ENCODE results near the gene SYT9.

Gene SYT9

DNA sequence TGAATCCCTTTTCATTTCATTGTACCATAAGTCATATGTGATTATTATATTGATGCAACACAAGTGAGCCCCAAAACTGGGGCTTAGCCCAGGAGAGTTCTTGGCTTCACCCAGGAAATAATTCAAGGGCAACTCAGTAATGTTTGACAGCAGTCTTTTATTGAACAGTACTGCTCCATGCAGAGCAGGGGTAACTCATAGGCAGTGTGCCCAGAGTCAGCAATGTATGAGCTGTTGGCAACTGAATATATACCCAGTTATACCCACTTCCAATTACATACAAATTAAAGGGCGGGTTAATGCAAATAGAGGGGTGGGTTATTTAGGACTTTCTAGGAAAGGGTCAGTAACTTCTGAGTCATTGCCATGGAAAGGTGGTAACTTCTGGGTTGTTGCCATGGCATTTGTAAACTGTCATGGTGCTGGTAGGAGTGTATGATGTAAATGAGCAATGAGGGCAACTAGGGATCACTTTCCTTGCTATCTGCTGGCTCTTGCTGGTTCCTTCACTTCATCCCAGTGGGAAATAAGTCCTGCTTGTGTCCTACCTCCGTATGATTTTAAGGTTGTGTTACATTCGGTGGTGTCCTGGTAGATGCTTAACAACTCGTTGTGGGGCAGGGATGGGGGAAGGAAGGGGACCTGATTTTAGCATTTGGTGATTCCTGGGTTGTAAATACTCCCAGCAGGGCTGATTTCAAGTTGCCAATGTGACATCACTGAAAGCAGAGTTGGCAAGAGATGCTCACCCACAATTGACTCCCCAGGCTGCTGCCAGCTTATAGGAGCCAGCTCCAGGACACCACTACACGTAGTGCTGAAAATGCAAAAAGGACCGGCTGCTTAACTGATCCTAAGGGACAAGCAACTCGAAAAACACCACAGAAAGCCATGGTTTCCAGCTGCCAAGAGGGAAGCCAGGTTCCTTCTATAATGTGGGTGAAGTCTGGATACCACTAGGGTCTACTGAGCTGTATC is 70.1 kb downstream of the SYT9 start:
- TF ChIP-seq POLR2AphosphoS5 (IDR thresholded peaks at IDR 0.05; ENCODE audit: low read depth, low read length) (no peak), FOXP2 (optimal IDR thresholded peaks at IDR 0.05; ENCODE audit: borderline replicate concordance, extremely low read depth, extremely low read length, insufficient read depth) (no peak), TAF1 (IDR thresholded peaks at IDR 0.05; ENCODE audit: borderline replicate concordance, insufficient read depth, low read length) (no peak), SIN3A (IDR thresholded peaks at IDR 0.05; ENCODE audit: borderline replicate concordance, insufficient read depth, low read length) (no peak)
- TF ChIP-seq, protein P1, sequence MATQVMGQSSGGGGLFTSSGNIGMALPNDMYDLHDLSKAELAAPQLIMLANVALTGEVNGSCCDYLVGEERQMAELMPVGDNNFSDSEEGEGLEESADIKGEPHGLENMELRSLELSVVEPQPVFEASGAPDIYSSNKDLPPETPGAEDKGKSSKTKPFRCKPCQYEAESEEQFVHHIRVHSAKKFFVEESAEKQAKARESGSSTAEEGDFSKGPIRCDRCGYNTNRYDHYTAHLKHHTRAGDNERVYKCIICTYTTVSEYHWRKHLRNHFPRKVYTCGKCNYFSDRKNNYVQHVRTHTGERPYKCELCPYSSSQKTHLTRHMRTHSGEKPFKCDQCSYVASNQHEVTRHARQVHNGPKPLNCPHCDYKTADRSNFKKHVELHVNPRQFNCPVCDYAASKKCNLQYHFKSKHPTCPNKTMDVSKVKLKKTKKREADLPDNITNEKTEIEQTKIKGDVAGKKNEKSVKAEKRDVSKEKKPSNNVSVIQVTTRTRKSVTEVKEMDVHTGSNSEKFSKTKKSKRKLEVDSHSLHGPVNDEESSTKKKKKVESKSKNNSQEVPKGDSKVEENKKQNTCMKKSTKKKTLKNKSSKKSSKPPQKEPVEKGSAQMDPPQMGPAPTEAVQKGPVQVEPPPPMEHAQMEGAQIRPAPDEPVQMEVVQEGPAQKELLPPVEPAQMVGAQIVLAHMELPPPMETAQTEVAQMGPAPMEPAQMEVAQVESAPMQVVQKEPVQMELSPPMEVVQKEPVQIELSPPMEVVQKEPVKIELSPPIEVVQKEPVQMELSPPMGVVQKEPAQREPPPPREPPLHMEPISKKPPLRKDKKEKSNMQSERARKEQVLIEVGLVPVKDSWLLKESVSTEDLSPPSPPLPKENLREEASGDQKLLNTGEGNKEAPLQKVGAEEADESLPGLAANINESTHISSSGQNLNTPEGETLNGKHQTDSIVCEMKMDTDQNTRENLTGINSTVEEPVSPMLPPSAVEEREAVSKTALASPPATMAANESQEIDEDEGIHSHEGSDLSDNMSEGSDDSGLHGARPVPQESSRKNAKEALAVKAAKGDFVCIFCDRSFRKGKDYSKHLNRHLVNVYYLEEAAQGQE (IDR thresholded peaks at IDR 0.05; ENCODE audit: insufficient read depth in 1 of 2, low read depth in 2 of 2, low read length in 2 of 2): no peak

DNA sequence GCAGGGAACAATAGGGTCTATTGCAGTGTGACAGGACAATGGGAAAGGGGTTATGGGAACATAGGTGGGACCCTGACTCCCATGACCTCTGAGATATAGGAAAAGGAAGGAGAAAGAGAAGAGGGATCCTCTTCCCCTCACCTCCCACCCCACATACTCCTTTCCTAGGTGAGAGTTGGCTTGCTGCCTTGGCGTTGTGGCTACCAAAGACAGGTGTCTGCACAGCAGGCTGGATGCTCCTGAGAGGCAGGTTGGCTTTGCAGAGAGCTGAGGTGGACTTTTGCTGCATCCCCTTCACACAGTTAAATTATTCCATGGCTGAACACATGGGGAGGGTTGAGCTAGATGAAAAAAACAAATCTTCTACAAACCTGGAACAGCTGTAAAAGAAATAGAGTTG is 80.7 kb downstream of the SYT9 start:
- TF ChIP-seq TAF1 (IDR thresholded peaks at IDR 0.05; ENCODE audit: borderline replicate concordance, insufficient read depth, low read length) (no peak), SIN3A (IDR thresholded peaks at IDR 0.05; ENCODE audit: borderline replicate concordance, insufficient read depth, low read length) (no peak), FOXP2 (optimal IDR thresholded peaks at IDR 0.05; ENCODE audit: borderline replicate concordance, extremely low read depth, extremely low read length, insufficient read depth) (no peak), POLR2AphosphoS5 (IDR thresholded peaks at IDR 0.05; ENCODE audit: low read depth, low read length) (no peak)
- TF ChIP-seq, protein P1 (IDR thresholded peaks at IDR 0.05; ENCODE audit: insufficient read depth in 1 of 2, low read depth in 2 of 2, low read length in 2 of 2): no peak

DNA sequence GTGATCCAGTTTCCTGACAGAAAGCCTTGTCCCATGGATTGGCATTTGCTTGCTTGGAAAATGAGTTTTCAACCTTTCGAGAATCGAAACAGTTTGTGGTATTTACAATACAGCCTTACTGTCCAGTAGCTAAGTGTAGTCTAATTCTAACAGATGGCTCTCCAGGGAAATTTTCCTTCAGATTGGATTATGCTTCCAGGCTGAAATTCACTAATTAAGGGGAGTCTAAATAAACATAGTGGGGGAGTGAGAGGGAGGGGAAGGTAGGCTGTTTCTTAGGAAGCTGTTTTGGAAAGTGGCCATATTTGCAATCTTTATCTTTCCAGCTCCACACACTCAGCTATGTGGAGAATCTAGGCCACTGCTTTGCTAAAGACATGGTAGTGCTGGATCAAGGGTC is 81.3 kb downstream of the SYT9 start:
- TF ChIP-seq, protein P1 (IDR thresholded peaks at IDR 0.05; ENCODE audit: insufficient read depth in 1 of 2, low read depth in 2 of 2, low read length in 2 of 2): no peak
- no peak for TF ChIP-seq FOXP2 (optimal IDR thresholded peaks at IDR 0.05; ENCODE audit: borderline replicate concordance, extremely low read depth, extremely low read length, insufficient read depth)
- no peak for TF ChIP-seq TAF1 (IDR thresholded peaks at IDR 0.05; ENCODE audit: borderline replicate concordance, insufficient read depth, low read length)
- no peak for TF ChIP-seq POLR2AphosphoS5 (IDR thresholded peaks at IDR 0.05; ENCODE audit: low read depth, low read length)
- TF ChIP-seq SIN3A (IDR thresholded peaks at IDR 0.05; ENCODE audit: borderline replicate concordance, insufficient read depth, low read length): no peak

DNA sequence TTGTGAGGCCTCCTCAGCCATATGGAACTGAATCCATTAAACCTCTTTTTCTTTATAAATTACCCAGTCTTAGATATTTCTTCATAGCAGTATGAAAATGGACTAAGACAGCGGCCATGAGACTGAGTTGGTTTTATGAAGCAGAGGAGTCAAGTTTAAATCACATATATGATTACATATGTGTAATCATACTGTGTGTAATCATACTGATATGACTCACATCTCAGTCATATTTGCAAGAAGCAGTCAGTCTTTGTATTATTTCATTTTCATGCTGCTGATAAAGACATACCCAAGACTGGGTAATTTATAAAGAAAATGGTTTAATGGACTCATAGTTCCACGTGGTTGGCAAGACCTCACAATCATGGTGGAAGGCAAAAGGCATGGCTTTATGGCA is 89.8 kb downstream of the SYT9 start:
- no peak for TF ChIP-seq SIN3A (IDR thresholded peaks at IDR 0.05; ENCODE audit: borderline replicate concordance, insufficient read depth, low read length)
- TF ChIP-seq, protein P1 (IDR thresholded peaks at IDR 0.05; ENCODE audit: insufficient read depth in 1 of 2, low read depth in 2 of 2, low read length in 2 of 2): no peak
- no peak for TF ChIP-seq FOXP2 (optimal IDR thresholded peaks at IDR 0.05; ENCODE audit: borderline replicate concordance, extremely low read depth, extremely low read length, insufficient read depth)

All from PFSK-1 (cell line).